Renal cortex interstitium (tissue), 11 donors: Measurements from ENCODE around the gene BHLHA15. TPM values are rescaled to one million over a fixed set of nuclear protein-coding genes. Genes with fewer than 3 reads are reported as not detected.

Experiments used
- DNase-seq, 11 donors: peaks; one replicate each; pipeline ENCODE4 v3.0.0-alpha.2; 2013; ENCODE audit warnings: low read depth in 9 of 11, low spot score in 4 of 11; ENCODE audit errors: extremely low read depth in 1 of 11
- polyA plus RNA-seq, 3 donors: library from polyadenylated mRNA; unstranded; fragments of 120-200 nt; gene quantifications; one replicate each; pipeline ENCODE4 v1.2.1, GENCODE V29; 2013; ENCODE audit not compliant: insufficient read length in 3 of 3

Gene BHLHA15
- polyA plus RNA-seq, 3 donors = 0.19 to 0.42 TPM; not detected in 1

- no peak for DNase-seq
Observed at GRCh38 chr7:98233219-98234070, 22.2 kb downstream of the BHLHA15 start.

DNA sequence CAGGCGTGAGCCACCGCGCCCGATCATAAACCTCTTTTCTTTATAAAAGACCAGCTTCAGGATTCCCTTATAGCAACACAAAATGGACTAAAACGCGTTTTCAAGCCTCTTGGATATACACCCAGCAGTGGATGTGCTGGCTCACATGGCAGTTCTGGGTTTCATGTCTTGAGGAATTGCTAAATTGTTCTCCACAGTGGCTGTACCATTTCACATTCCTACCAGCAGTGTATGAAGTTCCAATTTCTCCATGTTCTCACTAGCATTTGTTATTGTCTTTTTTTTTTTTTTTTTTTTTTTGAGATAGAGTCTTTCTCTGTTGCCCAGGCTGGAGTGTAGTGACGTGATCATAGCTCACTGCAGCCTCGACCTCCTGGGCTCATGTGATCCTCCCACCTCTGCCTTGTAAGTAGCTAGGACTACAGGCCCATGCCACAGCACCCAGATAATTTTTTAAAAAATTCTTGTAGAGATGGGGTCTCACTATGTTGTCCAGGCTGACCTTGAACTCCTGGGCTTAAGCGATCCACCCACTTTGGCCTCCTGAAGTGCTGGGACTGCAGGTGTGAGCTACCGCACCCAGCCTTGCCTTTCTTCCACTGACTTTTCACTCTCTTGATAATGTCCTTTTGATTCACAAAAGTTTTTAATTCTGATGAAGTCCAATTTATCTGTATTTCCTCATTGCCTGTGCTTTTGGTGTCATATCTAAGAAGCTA is 23.3 kb downstream of the BHLHA15 start:
- no peak for DNase-seq

DNA sequence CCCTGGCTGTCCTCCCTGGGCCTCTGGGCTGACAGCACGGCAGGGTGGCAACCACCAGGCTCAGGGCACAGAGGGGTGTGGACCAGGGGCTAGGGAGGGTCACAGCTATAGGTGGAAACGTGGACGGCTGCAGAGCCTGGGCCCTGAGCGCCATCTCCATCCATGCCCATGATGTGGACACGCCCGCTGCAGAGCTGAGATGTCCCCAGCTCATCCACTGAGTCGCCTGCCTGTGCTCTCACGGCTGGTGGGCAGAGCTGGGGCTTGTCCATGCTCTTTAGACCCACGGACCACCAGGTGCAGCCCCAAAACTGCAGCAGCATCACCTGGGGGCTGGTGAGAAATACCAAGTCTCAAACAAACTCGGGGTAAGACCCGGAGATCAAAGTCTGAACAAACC is 24.7 kb downstream of the BHLHA15 start:
- DNase-seq = no peak

DNA sequence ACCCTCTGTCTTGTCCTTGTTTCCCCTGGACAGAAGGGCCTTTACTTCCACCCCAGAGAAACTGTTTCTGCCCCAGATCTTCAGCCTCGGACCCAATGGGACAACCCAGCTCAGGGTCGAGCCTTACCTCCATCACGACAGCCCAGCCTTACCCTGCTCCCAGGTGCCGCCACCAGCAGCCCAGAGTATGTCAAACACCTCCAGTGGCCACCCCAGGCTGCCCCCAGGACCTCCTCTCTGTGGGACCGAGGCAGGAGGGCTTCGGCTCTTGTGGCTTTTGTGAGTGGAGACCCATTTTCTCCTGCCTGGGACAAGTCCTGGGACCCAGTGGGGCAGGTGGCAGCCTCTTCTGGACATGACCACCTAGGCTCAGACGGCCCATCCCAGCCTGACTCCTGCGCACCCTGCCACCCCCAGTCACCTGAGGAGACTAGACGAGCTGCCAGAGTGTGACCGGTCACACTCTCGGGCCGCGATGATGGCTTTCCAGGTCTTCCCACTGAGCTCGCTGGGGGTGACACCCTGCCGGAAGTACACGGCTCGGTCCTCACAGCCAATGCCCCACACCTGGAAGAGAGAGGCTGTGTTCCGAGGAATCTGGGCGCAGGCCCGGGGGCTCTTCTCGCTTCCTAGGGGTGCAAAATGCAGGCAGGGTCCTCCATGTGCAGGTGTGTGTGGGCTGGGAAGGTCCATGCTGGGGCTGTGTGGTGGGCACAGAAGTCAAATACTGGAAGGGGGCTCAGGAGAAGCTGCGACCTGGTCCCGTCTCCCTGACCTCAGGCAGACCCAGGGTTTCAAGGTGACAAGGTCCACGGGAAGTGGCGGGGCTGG is 25.3 kb downstream of the BHLHA15 start:
- DNase-seq = no peak

DNA sequence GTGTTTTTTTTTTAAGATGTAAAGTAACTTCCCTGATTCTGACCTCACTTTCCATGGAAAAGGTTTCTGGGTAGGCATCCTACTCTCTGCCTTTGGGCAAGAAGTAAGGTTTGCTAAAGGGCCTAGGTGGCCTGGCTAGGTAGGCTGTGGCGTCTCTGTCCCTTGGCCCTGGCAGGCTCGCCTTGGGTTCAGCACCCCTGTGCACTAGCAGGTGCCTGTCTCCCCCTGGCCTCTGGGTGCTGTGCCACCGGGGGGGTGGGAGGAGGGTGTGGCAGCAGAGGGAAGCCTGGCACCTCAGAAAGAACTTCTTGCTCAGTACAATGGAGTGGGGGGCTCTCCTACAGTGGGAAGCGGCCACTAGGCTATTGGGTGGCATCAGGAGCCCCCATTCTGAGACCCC is 26.8 kb downstream of the BHLHA15 start:
- no peak for DNase-seq

DNA sequence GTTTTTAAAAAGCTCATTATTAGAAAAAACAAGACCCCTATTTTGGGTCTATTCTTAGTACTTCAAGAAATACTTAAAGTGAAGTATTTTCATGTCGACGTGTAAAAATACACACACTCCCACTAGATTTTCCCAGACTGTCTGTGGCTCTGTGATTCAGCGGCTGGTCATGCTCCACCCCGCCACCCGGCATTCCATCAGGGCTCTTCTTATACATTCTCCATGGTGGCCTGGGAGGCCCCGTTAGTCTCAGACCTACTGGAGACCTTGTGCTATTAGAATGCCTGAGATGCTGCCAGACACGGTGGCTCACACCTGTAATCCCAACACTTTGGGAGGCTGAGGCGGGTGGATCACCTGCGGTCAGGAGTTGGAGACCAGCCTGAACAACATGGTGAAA is 27.7 kb downstream of the BHLHA15 start:
- no peak for DNase-seq

GRCh38 chr7:98240961-98241673 is 29.9 kb downstream of the BHLHA15 start:
- no peak for DNase-seq

- no peak for DNase-seq
Observed at GRCh38 chr7:98241674-98242241, 30.5 kb downstream of the BHLHA15 start.

- no peak for DNase-seq
Observed at GRCh38 chr7:98242342-98242741, 31.1 kb downstream of the BHLHA15 start.

GRCh38 chr7:98242934-98243333 is 31.7 kb downstream of the BHLHA15 start:
- no peak for DNase-seq

DNA sequence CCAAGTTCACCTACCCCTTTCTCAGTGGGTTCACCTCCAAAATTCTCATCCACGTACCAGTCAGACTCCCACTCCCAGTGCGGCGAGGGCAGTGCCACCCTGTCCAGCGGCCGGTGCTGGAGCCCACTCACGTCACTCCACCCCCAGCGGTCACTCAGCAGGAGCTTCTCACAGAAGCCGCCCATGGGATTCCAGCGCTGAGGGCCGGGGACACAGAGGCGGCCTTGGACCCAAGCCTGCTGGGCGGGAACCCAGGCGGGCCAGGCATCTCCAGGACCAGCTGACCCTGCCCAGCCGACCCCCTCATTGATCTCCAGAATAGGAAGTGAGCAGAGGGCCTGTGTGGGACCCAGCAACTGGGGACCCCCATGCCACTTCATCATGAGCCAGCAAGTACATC is 33.6 kb downstream of the BHLHA15 start:
- no peak for DNase-seq

DNA sequence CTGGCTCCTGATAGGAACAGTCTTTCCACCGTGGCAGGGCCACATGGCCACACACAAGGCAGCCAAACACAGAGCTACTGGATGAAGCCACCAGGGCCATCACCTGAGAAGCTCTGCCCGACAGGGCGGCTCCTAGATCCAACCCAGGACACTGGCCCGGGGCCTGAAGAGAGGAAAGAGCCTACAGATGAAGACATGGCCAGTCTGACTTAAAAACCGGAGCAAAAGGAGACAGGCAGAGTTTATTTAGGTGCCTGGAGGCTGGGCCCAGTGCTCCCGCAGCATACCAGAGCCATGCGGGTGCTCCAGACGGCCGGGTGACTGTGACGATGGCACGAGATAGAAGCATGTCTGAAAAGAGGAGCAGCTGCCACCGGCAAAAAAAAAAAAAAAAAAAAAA is 36.9 kb downstream of the BHLHA15 start:
- no peak for DNase-seq

DNA sequence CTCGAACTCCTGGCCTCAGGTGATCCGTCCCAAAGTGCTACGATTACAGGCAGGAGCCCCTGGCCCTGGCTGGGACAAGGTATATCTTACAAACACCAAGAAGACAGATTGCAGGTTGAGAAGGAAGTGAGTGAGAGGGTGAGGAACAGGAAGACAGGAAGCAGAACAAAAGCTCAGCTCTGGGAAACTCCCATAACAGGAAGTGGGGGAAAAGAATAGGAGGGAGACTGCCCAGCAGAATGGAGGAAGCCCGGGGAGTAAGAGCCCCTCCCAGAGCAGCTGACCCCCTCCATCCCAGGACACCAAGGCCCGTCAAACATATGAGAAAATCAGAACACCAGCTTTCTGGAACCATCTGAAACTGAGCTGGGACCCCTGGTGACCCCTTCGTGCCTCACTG is 37.9 kb downstream of the BHLHA15 start:
- no peak for DNase-seq

GRCh38 chr7:98250789-98251188 is 39.5 kb downstream of the BHLHA15 start:
- DNase-seq = no peak

DNA sequence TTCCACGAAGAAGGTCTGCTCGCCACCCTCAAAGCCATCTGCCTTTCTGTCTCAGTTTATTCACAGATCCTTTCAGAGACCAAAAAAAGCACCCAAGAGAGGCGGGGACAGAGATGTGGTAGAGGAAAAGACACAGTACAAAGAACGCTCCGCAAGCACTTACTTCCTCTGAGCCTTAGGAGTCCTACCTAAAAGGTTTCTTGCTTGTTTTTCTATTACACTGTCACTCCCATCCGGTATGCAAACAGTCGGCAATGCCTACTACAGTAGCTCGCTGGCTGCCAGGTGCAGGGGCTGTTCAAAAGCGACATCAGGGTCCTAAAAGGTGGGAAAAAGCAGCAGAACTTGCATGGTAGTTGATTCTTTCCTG is 40.0 kb downstream of the BHLHA15 start:
- DNase-seq = no peak

- DNase-seq = peak; percentile 70 to 90 (median 87)
Observed at GRCh38 chr7:98251601-98252424, 40.6 kb downstream of the BHLHA15 start, which contains the start of gene TECPR1. TECPR1 (minus strand) TSS chr7:98252232; CDS start chr7:98246146, 6,086 bp downstream.

GRCh38 chr7:98252425-98253054 is 41.3 kb downstream of the BHLHA15 start:
- peak in 1 of 11 donors; percentile 10 for DNase-seq
